ENCODE data around the gene MYL3. TPM values are rescaled to one million over a fixed set of nuclear protein-coding genes. Genes with fewer than 3 reads are reported as not detected.

MYL3 gene
- polyA plus RNA-seq, 1 donor (not counting 4 experiments of a cell fraction or from before 2014, with no cell fraction given), result not detected

DNA sequence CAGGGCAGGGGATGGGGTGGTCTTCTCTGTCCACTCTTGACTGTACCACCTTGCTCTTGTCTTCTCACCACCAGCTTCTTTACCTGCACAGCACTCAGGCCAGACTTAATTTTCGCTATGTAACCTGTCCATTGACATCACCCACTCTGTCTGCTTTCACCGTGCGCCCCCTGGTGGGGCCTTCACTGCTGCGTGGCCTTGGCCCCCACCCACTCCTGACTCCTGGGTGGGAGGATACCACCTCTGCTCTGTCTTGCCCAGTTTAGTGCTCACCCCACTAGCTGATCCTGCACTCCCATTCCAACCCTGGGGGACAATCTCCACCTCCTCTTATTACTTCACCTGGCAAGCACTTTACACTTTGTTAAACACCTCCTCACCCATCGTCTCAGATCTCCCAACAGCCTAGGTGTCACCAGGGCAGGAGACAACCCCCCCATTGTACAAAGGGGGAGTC is 32.0 kb upstream of the MYL3 start:
- TF ChIP-seq, protein P1, sequence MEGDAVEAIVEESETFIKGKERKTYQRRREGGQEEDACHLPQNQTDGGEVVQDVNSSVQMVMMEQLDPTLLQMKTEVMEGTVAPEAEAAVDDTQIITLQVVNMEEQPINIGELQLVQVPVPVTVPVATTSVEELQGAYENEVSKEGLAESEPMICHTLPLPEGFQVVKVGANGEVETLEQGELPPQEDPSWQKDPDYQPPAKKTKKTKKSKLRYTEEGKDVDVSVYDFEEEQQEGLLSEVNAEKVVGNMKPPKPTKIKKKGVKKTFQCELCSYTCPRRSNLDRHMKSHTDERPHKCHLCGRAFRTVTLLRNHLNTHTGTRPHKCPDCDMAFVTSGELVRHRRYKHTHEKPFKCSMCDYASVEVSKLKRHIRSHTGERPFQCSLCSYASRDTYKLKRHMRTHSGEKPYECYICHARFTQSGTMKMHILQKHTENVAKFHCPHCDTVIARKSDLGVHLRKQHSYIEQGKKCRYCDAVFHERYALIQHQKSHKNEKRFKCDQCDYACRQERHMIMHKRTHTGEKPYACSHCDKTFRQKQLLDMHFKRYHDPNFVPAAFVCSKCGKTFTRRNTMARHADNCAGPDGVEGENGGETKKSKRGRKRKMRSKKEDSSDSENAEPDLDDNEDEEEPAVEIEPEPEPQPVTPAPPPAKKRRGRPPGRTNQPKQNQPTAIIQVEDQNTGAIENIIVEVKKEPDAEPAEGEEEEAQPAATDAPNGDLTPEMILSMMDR (optimal IDR thresholded peaks at IDR 0.05 in 1 of 3, IDR thresholded peaks at IDR 0.05 in 1 of 3, conservative IDR thresholded peaks at IDR 0.05 in 1 of 3; ENCODE audit: extremely low read depth in 1 of 3, insufficient read depth in 2 of 3, low read length in 3 of 3), result peak in 2 of 3 experiments; percentile 86 to 88
- TF ChIP-seq EZH2 (IDR thresholded peaks at IDR 0.05; ENCODE audit: low read length), result no peak
- Histone ChIP-seq H3K9ac (ENCODE audit: control insufficient read depth, extremely low read depth, insufficient read depth, low read length) (no peak overlapping the region), H4K20me1 (ENCODE audit: control insufficient read depth, extremely low read depth, insufficient read depth, low read length) (no peaks in the 10 kb centered on the region), H3K9me1 (ENCODE audit: control insufficient read depth, extremely low read depth, insufficient read depth, low read length) (no peaks in the 10 kb centered on the region), H3K27ac (ENCODE audit: control insufficient read depth, insufficient read depth, low read length) (no peak overlapping the region), H2AFZ (ENCODE audit: control insufficient read depth, low read length) (no peak overlapping the region), H3K4me2 (ENCODE audit: control insufficient read depth, extremely low read depth, insufficient read depth, low read depth, low read length) (no peak overlapping the region), H3K4me1 (ENCODE audit: control insufficient read depth, extremely low read depth, insufficient read depth, low read length) (peaks cover 5% of the 10 kb centered on the region), H3K9me3 (ENCODE audit: control insufficient read depth, low read depth, low read length) (no peaks in the 10 kb centered on the region), H3K79me2 (ENCODE audit: control insufficient read depth, insufficient read depth, low read length) (no peaks in the 10 kb centered on the region), H3K36me3 (ENCODE audit: control insufficient read depth in 2 of 2, extremely low read depth in 1 of 2, insufficient read depth in 2 of 2, low read length in 2 of 2) (no peaks in the 10 kb centered on the region), H3K27me3 (ENCODE audit: control insufficient read depth, extremely low read depth, insufficient read depth, low read length) (peaks cover 61% of the 10 kb centered on the region), H3K4me3 (ENCODE audit: control insufficient read depth in 2 of 3, extremely low read depth in 1 of 3, insufficient read depth in 2 of 3, low read depth in 1 of 3, low read length in 3 of 3) (no peak overlapping the region)
- dilution Hi-C loops (cut with MboI; ENCODE audit: extremely low pct_ligation_motif_present, low sequenced_read_pairs), result no loop called here
- FAIRE-seq, result peak; percentile 70
- peak; percentile 21 for DNase-seq (ENCODE audit: low read depth, low spot score)

DNA sequence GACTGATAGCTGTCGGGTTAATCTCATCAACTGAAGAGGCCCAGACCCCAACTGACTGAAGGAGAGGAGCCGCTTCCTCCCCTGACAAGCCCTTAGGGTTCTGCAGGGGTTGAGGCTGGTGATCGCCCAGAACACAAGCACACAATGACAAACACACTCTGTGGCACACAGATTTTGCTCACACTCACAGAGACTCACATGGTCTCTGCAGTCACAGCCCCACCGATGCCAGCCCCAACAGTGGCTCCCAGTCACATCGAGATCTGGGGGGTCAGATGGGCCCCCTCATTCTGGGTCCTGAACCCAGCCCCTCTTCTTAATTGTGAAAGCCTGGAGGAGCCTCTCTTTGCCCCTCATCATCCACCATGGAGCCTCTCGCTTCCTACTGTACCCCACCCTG is 31.0 kb upstream of the MYL3 start:
- H3K4me3 ChIP-seq (ENCODE audit: control insufficient read depth in 2 of 3, extremely low read depth in 1 of 3, insufficient read depth in 2 of 3, low read depth in 1 of 3, low read length in 3 of 3), result no peak overlapping the region
- no peaks in the 10 kb centered on the region for H3K36me3 ChIP-seq (ENCODE audit: control insufficient read depth in 2 of 2, extremely low read depth in 1 of 2, insufficient read depth in 2 of 2, low read length in 2 of 2)
- no peak overlapping the region for H2AFZ ChIP-seq (ENCODE audit: control insufficient read depth, low read length)
- no peaks in the 10 kb centered on the region for H4K20me1 ChIP-seq (ENCODE audit: control insufficient read depth, extremely low read depth, insufficient read depth, low read length)
- dilution Hi-C loops (cut with MboI; ENCODE audit: extremely low pct_ligation_motif_present, low sequenced_read_pairs), result no loop called here
- DNase-seq (ENCODE audit: low read depth, low spot score) (no peak), FAIRE-seq (no peak)
- H3K4me1 ChIP-seq (ENCODE audit: control insufficient read depth, extremely low read depth, insufficient read depth, low read length), result peaks cover 5% of the 10 kb centered on the region
- H3K9ac ChIP-seq (ENCODE audit: control insufficient read depth, extremely low read depth, insufficient read depth, low read length), result no peak overlapping the region
- no peak overlapping the region for H3K27ac ChIP-seq (ENCODE audit: control insufficient read depth, insufficient read depth, low read length)
- H3K79me2 ChIP-seq (ENCODE audit: control insufficient read depth, insufficient read depth, low read length), result no peaks in the 10 kb centered on the region
- no peak overlapping the region for H3K4me2 ChIP-seq (ENCODE audit: control insufficient read depth, extremely low read depth, insufficient read depth, low read depth, low read length)
- TF ChIP-seq, protein P1 (optimal IDR thresholded peaks at IDR 0.05 in 1 of 3, IDR thresholded peaks at IDR 0.05 in 1 of 3, conservative IDR thresholded peaks at IDR 0.05 in 1 of 3; ENCODE audit: extremely low read depth in 1 of 3, insufficient read depth in 2 of 3, low read length in 3 of 3), result no peak
- TF ChIP-seq EZH2 (IDR thresholded peaks at IDR 0.05; ENCODE audit: low read length), result no peak
- no peaks in the 10 kb centered on the region for H3K9me3 ChIP-seq (ENCODE audit: control insufficient read depth, low read depth, low read length)
- H3K9me1 ChIP-seq (ENCODE audit: control insufficient read depth, extremely low read depth, insufficient read depth, low read length), result no peaks in the 10 kb centered on the region
- peaks cover 64% of the 10 kb centered on the region for H3K27me3 ChIP-seq (ENCODE audit: control insufficient read depth, extremely low read depth, insufficient read depth, low read length)
